OCI-LY7 (cell line): ENCODE results near the gene MYPN. TPM values are rescaled to one million over a fixed set of nuclear protein-coding genes. Genes with fewer than 3 reads are reported as not detected.

ENCODE experiments used
- BruUV-seq: library from RNA; stranded (reverse); fragments of 400-500 nt; replicated peaks from 2 replicates; lab custom pipeline; 2021; lab: Mats Ljungman, UMichigan
- CTCF ChIA-PET: fragments of 300-600 bp; sonication (Branson Sonifier 250); formaldehyde crosslinking; loops from one replicate; lab custom pipeline; 2022; ENCODE audit warnings: antibody characterized with exemption; ENCODE audit not compliant: unreplicated experiment; lab: Charles Lee
- POLR2A ChIA-PET: fragments of 300-600 bp; sonication (Branson Sonifier 250); formaldehyde crosslinking; loops from one replicate; lab custom pipeline; 2022; ENCODE audit warnings: antibody characterized with exemption; lab: Charles Lee
- DNase-seq: peaks from one replicate; pipeline ENCODE4 v3.0.0-alpha.2; 2015; ENCODE audit warnings: low spot score
- H2AFZ ChIP-seq: fragments of 200-600 bp; sonication (generic), shearing (Covaris generic); 2 replicates; pipeline ENCODE4 v1.6.1; 2014; ENCODE audit warnings: mild to moderate bottlenecking, antibody characterized with exemption, low read length, moderate library complexity
- H3K27ac ChIP-seq: fragments of 200-600 bp; sonication (generic); 2 replicates; pipeline ENCODE4 v1.5.1; 2014; ENCODE audit warnings: mixed run types, low read depth, mild to moderate bottlenecking, moderate library complexity, low read length, inconsistent platforms; ENCODE audit not compliant: poor library complexity, severe bottlenecking
- H3K36me3 ChIP-seq: fragments of 200-600 bp; sonication (generic); 2 replicates; pipeline ENCODE4 v1.6.1; 2014; ENCODE audit warnings: mild to moderate bottlenecking, antibody characterized with exemption, low read length, moderate library complexity, mixed read lengths; ENCODE audit not compliant: insufficient read depth
- H3K4me1 ChIP-seq: fragments of 200-600 bp; sonication (generic); 2 replicates; pipeline ENCODE4 v1.5.1; 2014; ENCODE audit warnings: mild to moderate bottlenecking, low read length; ENCODE audit not compliant: insufficient read depth, poor library complexity, severe bottlenecking
- H3K4me2 ChIP-seq: fragments of 200-600 bp; sonication (generic); 2 replicates; pipeline ENCODE4 v1.6.1; 2014; ENCODE audit warnings: mild to moderate bottlenecking, low read length
- H3K4me3 ChIP-seq: fragments of 200-600 bp; sonication (generic); 2 replicates; pipeline ENCODE4 v1.5.1; 2014; ENCODE audit warnings: mild to moderate bottlenecking, low read depth, low read length; ENCODE audit not compliant: poor library complexity, severe bottlenecking
- H3K79me2 ChIP-seq: fragments of 200-600 bp; sonication (generic); 2 replicates; pipeline ENCODE4 v1.6.1; 2016; ENCODE audit warnings: low read depth, mild to moderate bottlenecking, low read length, moderate library complexity, mixed read lengths; ENCODE audit not compliant: insufficient read depth
- H3K9me2 ChIP-seq: fragments of 200-600 bp; sonication (generic); 2 replicates; pipeline ENCODE4 v1.6.1; 2016; ENCODE audit warnings: mild to moderate bottlenecking, low read length, mixed read lengths; ENCODE audit not compliant: insufficient read depth
- H3K9me3 ChIP-seq: fragments of 200-600 bp; sonication (generic); 2 replicates; pipeline ENCODE4 v1.6.1; 2014; ENCODE audit warnings: mild to moderate bottlenecking, mixed run types, low read length, mixed read lengths
- H4K20me1 ChIP-seq: fragments of 200-600 bp; sonication (generic); 2 replicates; pipeline ENCODE4 v1.6.1; 2014; ENCODE audit warnings: mild to moderate bottlenecking, antibody characterized with exemption, low read length, moderate library complexity, mixed read lengths; ENCODE audit not compliant: insufficient read depth
- CTCF ChIP-seq: fragments of 200-600 bp; sonication (generic); conservative IDR thresholded peaks from 2 replicates; pipeline ENCODE4 v1.5.1; 2014; ENCODE audit warnings: mild to moderate bottlenecking, antibody characterized with exemption, low read length, moderate library complexity, mixed read lengths
- EZH2phosphoT487 ChIP-seq: fragments of 200-600 bp; sonication (generic); IDR thresholded peaks from 2 replicates; pipeline ENCODE4 v1.6.1; 2018; ENCODE audit warnings: low read depth, borderline replicate concordance, mild to moderate bottlenecking, mixed run types, antibody characterized with exemption, low read length, moderate library complexity, mixed read lengths
- intact Hi-C: fragments of 100-400 bp; cut with micrococcal nuclease; formaldehyde crosslinking; loops from one replicate; pipeline ENCODE4 v1.10.0; 2022; ENCODE audit not compliant: unreplicated experiment
- total RNA-seq, 2 experiments: library from RNA; depleted of rRNA in 1 of 2; stranded (reverse); fragments of >200 nt in 1 of 2; shearing (Covaris generic) in 1 of 2; gene quantifications; 2 replicates each; pipeline ENCODE4 v1.2.3, GENCODE V29; 2014 to 2022

Gene MYPN
- total RNA-seq, 2 experiments from 2014 or later = 0.06 TPM; not detected in 1

GRCh38 chr10:68261132-68261856 is 152.0 kb downstream of the MYPN start:
- H3K36me3 ChIP-seq = no peaks in the 10 kb centered on the region
- no peak overlapping the region for H2AFZ ChIP-seq
- intact Hi-C loops = no loop called here
- no peaks in the 10 kb centered on the region for H4K20me1 ChIP-seq
- no peak overlapping the region for H3K4me3 ChIP-seq
- H3K9me2 ChIP-seq = no peaks in the 10 kb centered on the region
- ChIA-PET POLR2A (interaction anchor here (1.2 kb wide), 1 partner anchor 23 kb away, joined by 4 read pairs; no protein-coding TSS in a partner anchor), CTCF (no interaction called here)
- no peak for TF ChIP-seq CTCF
- no peak for TF ChIP-seq EZH2phosphoT487
- H3K9me3 ChIP-seq = no peaks in the 10 kb centered on the region
- BruUV-seq = no TSS peak
- H3K4me2 ChIP-seq = no peak overlapping the region
- H3K4me1 ChIP-seq = no peaks in the 10 kb centered on the region
- no peak for DNase-seq
- no peak overlapping the region for H3K27ac ChIP-seq
- H3K79me2 ChIP-seq = no peaks in the 10 kb centered on the region

Other genes starting within 250 kb of the MYPN start
- 18.0 and 20.4 TPM in 2 replicates for gene SIRT1, start 224.8 kb upstream of the MYPN start, total RNA-seq (2014; rRNA removed; shearing (Covaris generic))
- 35.8 and 39.2 TPM in 2 replicates for gene SIRT1, start 224.8 kb upstream of the MYPN start, total RNA-seq (2022)
- gene HERC4, start 34.2 kb upstream of the MYPN start, total RNA-seq (2014; rRNA removed; shearing (Covaris generic)) = 34.2 and 36.1 TPM in 2 replicates
- gene HERC4, start 34.2 kb upstream of the MYPN start, total RNA-seq (2022) = 72.6 and 77.4 TPM in 2 replicates
- 0.57 and 2.4 TPM in 2 replicates for gene ATOH7, start 122.6 kb downstream of the MYPN start, total RNA-seq (2014; rRNA removed; shearing (Covaris generic))
- 0.21 TPM in 1 of 2 replicates, not detected in the other for gene ATOH7, start 122.6 kb downstream of the MYPN start, total RNA-seq (2022)
- gene HNRNPH3, start 222.6 kb downstream of the MYPN start, total RNA-seq (2014; rRNA removed; shearing (Covaris generic)) = 30.8 and 69.2 TPM in 2 replicates
- 241 and 261 TPM in 2 replicates for gene HNRNPH3, start 222.6 kb downstream of the MYPN start, total RNA-seq (2022)
- 2.5 and 3.1 TPM in 2 replicates for gene PBLD, start 223.4 kb downstream of the MYPN start, total RNA-seq (2014; rRNA removed; shearing (Covaris generic))
- 5.9 and 8.0 TPM in 2 replicates for gene PBLD, start 223.4 kb downstream of the MYPN start, total RNA-seq (2022)